HG03135 (cell line): ENCODE data around the gene RNF157.
"Not testable (repeated sequence)": the region's sequence is repeated elsewhere in the genome, so short reads cannot be mapped to it uniquely, and the experiment has no call there.

Experiments
- ATAC-seq: cut with Tn5 transposase; IDR thresholded peaks from one replicate; pipeline ENCODE4 v1.9.1; 2021; ENCODE audit warnings: mild to moderate bottlenecking, moderate library complexity; ENCODE audit not compliant: unreplicated experiment

The RNF157 gene

GRCh38 chr17:76195281-76196096 is 44.8 kb downstream of the RNF157 start:
- no peak for ATAC-seq

GRCh38 chr17:76193591-76193990 is 46.7 kb downstream of the RNF157 start:
- no peak for ATAC-seq

- ATAC-seq = peak; percentile 55
These were observed 48.4 kb downstream of the RNF157 start for GRCh38 chr17:76191896-76192295.

DNA sequence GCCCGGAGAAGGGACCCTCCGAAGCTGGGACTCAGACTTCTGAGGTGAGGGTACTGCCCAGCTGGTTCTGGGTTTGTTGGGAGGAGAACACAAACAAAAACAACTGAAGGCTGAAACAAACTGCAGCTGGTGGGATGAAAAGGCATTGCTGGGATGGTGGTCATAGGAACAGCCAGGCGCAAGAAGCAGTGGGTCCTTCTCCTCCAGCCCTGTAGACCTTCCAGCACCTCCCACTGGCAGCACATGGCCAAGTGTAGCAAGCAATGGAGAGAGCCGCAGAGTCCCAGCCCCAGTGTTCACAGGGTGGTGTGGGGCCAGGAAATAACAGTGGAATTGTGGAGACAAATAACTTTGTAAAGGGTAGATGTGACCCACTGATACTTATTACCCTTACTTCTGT is 50.6 kb downstream of the RNF157 start:
- ATAC-seq = no peak

GRCh38 chr17:76189247-76189646 is 51.0 kb downstream of the RNF157 start:
- ATAC-seq = no peak

DNA sequence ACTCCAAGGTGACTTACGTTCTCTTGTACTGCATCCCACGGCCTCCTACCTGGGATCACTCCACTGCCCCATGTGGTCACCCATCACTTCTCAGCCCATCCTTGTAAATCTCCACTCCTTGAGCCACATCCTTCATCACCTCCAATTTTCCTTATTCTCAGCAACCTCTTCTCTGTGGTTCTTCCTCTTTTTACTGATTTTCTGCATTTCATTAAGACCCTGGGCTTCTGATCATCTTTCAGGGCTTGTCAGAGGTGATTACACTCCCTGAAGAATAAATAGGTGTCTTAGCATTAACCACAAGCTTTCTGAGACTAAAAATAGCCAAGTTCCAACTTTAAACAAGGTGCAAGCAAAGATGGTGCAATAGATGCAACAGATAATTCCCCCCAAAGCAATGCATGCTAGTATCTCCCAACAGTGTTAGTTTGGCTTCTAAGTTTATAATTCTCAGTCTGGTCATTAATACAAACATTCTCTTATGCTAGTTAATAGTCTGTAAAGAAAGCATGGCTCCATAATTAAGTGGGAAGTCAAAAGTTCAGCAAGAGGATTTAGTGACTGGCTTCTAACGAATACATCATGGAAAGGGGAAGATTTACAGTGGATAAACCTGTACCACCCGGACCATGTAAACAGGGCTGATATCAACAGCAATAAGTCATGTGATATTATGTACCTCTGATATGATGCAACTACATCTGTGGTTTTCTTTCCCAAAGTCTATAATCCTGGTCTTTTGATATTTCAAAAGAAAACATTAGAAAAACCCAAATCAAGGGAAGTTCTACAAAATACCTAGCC is 51.9 kb downstream of the RNF157 start:
- no peak for ATAC-seq

DNA sequence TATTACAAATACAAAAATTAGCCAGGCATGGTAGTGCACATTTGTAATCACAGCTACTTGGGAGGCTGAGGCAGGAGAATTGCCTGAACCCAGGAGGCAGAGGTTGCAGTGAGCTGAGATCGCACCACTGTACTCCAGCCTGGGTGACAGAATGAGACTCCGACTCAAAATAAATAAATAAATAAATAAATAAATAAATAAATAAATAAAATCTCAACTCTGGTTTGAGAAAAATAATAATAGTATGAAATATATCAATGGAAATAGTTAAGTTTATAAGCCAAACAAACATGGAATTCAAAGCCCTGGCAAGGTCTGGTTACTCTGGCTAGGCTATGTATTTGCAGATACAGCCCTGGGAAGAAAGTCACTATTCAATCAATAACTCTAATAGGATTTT is 53.5 kb downstream of the RNF157 start:
- ATAC-seq = not testable (repeated sequence)

GRCh38 chr17:76184290-76184689 is 56.0 kb downstream of the RNF157 start:
- ATAC-seq = no peak

DNA sequence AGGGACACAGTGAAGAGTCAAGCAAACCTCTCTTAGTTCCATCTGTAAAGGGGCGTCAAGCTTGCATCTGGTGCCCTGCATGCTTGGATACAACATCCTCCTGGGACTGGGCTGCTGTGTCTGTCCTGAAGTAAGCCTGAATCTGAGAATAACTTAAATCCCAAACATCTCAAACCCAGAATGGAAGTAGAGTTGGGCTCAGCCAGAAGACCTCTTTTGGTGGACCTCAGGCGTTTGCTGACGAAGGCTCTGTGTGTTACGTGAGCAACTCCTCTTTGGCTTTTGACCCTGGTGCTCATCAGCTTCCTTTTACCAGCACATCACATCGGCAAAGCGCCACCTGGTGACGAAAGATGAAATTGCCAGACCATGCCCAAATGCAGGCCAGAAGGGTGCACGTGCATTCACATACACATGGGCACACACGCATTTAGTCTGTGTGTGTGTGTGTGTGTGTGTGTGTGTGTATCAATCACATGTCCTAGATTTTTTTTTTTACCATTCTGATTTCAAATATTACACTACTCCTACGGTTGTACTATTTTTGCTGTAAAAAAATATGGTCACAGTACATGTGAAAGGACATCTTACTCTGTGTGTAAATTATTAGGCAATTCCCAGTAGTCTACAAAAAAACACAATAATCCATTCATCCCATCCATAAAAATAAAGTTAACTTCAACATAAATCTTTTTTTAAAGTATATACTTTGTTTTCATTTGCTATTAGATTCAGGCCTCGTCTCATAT is 58.1 kb downstream of the RNF157 start:
- ATAC-seq = peak; percentile 62

- no peak for ATAC-seq
These were observed 60.5 kb downstream of the RNF157 start for GRCh38 chr17:76179496-76180467.

GRCh38 chr17:76178124-76178523 is 62.2 kb downstream of the RNF157 start:
- no peak for ATAC-seq

DNA sequence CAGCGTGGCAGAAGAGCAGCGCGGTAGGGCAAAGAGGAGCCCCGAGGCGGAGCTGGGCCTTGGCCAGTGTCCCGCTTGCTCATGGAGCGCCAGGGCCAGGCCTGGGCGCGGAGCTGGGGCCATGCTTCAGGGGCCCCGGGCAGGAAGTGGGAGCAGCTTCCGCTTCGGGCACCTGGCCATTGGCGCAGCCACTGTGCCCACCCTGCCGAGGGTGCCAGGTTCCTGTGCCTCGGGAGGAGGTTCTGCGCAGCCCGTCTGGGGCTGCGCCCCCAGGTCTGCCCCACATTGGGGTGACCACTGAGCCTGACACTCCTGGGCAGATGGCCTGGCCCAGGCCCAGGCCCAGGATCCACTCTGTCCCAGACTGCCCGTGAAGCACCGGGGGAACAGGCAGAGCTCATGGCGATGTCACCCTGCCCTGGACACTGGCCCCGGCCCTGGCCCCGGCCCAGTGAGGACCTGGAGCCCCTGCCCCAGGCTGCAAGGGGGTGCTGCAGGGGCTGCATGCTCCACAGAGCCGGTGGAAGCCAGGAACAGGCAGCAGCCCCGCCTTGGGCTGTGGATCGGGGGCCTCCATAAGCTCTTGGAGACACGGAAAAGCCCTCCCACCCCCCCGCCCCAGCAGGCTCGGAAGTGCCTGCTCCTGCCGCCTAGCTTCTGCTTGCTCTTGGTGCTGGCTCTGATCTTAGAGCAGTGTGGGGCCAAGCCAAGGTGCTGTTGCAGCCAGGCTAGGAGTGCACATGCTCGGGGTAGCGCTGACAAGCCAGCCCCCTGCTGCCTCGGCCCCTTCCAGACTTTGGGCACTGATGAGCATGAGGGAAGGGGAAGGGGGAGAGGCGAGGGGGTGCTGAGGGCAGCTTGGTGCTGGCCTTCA is 63.4 kb downstream of the RNF157 start:
- ATAC-seq = no peak

DNA sequence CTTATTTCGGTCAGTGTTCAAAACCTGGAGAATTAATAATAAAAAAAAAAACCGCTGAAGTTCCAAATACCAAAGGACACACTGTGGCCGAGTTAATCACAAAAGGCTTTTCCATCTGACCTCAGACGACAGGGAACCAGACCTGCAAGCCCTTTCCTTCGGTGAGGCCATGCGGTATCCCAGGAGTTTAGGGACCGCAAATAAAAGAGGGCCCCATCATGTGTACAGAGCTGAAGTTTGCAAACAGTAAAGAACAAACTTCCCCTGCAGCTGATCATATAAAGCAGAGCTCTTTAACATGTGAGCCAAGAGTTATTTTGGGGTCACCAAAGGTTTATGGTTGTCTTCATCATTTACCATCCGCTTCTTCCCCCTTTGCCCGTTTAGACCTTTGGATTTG is 66.3 kb downstream of the RNF157 start:
- no peak for ATAC-seq

DNA sequence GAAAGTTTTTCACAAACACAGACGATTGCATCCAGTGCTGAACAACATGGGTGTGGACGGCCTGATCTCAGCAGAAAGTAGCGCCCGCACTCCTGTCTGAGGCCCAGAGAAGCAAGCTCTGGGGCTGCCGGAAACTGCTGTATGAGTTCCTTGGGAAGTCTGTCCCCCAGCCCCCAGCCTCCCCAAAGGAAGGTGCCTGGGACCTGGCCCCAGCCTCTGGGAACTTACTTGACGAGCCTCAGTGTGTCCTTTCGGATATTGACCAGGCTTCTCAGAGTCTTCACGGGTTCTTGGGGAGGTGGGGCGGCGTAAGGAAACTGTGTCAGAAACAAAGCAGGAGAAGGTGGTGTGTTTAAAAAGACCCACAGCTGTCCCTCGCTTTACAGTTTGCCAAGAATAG is 66.8 kb downstream of the RNF157 start:
- no peak for ATAC-seq

DNA sequence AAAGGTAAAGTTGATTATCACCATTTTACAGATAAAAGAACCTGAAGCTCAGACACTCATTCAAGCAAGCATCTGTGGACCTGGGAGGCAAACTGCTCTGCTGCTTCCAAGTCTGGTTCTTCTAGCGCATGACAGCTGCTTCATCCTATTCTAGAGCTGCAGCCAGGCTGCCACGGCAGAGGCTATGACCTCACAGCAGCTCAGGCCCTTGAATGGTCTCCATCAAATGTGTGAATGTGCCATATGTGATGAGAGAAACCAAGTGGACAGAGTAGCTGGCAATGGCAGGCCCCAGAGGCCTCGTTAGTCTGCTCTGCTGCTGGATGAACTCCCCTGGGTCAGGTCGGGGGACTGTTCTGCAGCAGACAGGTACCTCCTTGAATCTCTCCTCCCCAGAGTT is 68.6 kb downstream of the RNF157 start:
- ATAC-seq = no peak

DNA sequence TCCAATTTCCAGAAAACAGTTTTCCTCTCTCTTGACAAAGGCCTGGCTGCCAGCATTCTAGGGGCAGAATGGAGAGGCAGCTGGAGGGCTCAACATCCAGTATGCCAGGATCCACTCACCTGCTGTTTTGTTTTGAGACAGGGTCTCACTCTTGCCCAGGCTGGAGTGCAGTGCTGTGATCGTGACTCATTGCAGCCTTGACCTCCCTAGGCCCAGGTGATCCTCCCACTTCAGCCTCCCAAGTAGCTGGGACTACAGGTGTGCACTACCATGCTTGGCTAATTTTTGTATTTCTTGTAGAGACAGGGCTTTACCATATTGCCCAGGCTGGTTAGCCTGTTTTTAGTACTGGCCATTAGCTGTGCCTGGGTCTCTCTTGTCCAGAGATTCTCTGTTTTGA is 70.2 kb downstream of the RNF157 start:
- ATAC-seq = no peak

GRCh38 chr17:76166906-76167305 is 73.4 kb downstream of the RNF157 start:
- ATAC-seq = no peak

DNA sequence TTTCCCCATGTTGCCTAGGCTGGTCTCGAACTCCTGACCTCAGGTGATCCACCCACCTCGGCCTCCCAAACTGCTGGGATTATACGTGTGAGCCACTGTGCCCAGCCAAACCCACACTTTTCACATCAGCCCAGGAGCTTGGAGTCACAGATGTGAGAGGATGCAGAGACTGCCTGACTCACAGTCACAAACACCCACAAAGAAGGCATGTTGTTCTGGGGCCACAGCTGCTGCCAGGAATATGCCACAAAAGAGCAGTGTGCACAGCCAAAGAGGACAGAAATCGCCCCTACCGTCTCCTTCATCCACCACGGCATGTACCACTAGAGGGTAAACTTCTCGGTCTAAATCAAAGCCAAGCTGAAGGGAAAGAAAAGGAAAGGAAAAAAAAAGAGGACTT is 74.1 kb downstream of the RNF157 start:
- ATAC-seq = no peak

DNA sequence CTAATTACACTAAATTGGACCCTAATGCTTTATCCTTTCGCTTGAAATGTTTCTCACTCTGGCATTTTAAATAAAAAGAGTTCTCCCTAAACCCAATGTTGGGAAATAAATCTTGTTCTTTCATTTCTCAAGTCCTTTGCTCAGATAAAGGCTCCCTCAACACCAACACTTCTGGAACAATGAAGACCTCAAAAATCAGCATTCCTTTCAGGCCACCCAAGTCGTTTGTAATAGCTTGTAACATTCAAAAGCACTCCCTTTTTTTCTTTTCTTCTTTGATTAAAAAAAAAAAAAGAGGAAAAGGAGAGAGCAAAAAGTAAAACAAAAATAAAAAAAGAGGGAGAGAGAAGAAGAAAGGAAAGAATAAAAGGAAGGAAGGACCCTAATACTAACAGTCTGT is 76.0 kb downstream of the RNF157 start:
- no peak for ATAC-seq
